ENCODE results near the gene OAF. TPM values are rescaled to one million over a fixed set of nuclear protein-coding genes. Genes with fewer than 3 reads are reported as not detected.
A peak's percentile ranks its signal among the peaks of the same experiment; 100 is the strongest.

OAF gene
- total RNA-seq, 1 donor from 2014 or later = 67.5 TPM

GRCh38 chr11:120212926-120213325 is 2.1 kb downstream of the OAF start:
- DNase-seq (ENCODE audit: extremely low spot score, unreplicated experiment) = no peak
- H3K27ac Mint-ChIP-seq = peak overlapping the region; percentile 39
- H3K9me3 Mint-ChIP-seq = no peaks in the 10 kb centered on the region
- peaks cover 50% of the 10 kb centered on the region for H3K4me1 Mint-ChIP-seq (ENCODE audit: unreplicated experiment)
- TF ChIP-seq, protein P1, sequence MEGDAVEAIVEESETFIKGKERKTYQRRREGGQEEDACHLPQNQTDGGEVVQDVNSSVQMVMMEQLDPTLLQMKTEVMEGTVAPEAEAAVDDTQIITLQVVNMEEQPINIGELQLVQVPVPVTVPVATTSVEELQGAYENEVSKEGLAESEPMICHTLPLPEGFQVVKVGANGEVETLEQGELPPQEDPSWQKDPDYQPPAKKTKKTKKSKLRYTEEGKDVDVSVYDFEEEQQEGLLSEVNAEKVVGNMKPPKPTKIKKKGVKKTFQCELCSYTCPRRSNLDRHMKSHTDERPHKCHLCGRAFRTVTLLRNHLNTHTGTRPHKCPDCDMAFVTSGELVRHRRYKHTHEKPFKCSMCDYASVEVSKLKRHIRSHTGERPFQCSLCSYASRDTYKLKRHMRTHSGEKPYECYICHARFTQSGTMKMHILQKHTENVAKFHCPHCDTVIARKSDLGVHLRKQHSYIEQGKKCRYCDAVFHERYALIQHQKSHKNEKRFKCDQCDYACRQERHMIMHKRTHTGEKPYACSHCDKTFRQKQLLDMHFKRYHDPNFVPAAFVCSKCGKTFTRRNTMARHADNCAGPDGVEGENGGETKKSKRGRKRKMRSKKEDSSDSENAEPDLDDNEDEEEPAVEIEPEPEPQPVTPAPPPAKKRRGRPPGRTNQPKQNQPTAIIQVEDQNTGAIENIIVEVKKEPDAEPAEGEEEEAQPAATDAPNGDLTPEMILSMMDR (conservative IDR thresholded peaks at IDR 0.05) = no peak
- peaks cover 47% of the 10 kb centered on the region for H3K27me3 Mint-ChIP-seq
- peak overlapping the region; percentile 99 for H3K4me3 Mint-ChIP-seq
- no peaks in the 10 kb centered on the region for H3K36me3 Mint-ChIP-seq

GRCh38 chr11:120214581-120214980 is 3.7 kb downstream of the OAF start:
- Mint-ChIP-seq H3K9me3 (no peaks in the 10 kb centered on the region), H3K4me1 (ENCODE audit: unreplicated experiment) (peaks cover 44% of the 10 kb centered on the region), H3K36me3 (no peaks in the 10 kb centered on the region), H3K27me3 (peaks cover 33% of the 10 kb centered on the region), H3K27ac (no peak overlapping the region), H3K4me3 (peak overlapping the region; percentile 53)
- no peak for DNase-seq (ENCODE audit: extremely low spot score, unreplicated experiment)
- TF ChIP-seq, protein P1 (conservative IDR thresholded peaks at IDR 0.05) = no peak

DNA sequence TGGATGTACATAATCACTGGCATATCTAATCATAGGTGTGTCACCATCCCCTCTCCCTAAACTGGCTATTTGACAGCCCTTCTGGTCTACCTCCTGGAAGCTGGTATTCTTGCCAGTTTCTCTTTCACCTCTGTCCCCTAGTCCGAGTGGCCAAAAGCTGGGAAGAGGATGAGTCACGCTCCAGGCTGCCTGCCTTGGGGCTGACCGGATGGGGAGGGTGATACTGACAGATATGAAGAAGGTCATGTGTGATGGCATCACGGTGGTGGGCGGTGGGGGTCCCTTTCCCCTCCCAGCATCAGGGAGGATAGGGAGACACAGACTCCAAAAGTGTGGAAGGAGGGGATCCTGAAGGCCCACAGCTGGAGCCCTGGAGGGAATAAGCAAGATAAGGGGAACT is 4.8 kb downstream of the OAF start:
- no peak for DNase-seq (ENCODE audit: extremely low spot score, unreplicated experiment)
- no peaks in the 10 kb centered on the region for H3K9me3 Mint-ChIP-seq
- no peak overlapping the region for H3K4me3 Mint-ChIP-seq
- H3K27me3 Mint-ChIP-seq = peaks cover 25% of the 10 kb centered on the region
- peak overlapping the region; percentile 41 for H3K27ac Mint-ChIP-seq
- TF ChIP-seq, protein P1 (conservative IDR thresholded peaks at IDR 0.05) = no peak
- H3K36me3 Mint-ChIP-seq = peaks cover 4% of the 10 kb centered on the region
- H3K4me1 Mint-ChIP-seq (ENCODE audit: unreplicated experiment) = peaks cover 43% of the 10 kb centered on the region

DNA sequence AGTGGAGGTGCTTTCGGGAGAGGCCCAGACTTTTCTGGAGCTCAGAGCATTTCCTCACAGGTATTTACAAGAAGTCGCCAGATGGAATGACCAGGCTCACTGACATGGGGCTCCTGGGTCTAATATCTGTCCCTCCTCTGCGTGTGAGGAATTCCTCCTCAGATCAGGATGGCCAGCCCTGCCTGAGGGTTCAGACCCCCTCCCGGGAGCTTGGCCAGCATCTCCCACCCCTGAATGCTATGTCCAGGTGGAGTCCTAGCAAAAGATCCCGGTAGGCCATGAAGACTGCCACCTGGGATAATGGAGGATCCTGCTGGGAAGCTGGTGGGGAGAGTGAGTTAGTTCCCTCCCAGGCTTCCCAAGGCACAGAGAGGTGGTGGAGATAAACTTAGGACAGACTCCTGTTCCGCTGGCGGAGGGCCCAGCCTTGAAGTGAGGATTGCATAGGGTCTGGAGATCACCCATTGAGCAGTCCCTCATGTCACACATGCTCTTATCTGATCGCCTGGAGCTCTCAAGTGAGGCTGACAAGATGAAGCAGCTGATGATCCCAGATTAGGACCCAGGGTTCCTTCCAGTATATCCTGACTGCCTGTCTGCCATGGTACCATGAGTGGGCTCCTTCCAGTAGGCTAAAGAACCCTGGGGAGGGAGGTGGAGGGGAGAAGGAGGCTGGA is 5.7 kb downstream of the OAF start:
- peaks cover 52% of the 10 kb centered on the region for H3K4me1 Mint-ChIP-seq (ENCODE audit: unreplicated experiment)

DNA sequence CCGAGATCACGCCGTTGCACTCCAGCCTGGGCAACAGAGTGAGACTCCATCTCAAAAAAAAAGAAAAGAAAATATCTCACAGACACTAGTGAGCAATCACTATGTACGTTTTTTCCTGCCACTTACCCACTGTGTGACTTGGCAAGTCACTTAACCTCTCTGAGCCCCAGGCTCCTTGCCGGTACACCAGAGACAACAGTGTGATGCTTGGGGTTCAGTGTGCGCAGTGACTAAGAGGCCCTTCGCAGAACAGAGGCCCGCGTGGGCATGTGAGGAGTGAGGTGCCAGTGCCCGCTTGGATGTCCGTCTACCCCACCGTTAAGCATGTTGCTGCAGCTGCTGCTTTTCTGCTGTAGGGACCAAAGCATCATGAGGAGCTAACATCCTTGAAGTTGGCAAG is 6.7 kb downstream of the OAF start:
- Mint-ChIP-seq H3K27ac (no peak overlapping the region), H3K9me3 (no peaks in the 10 kb centered on the region), H3K27me3 (peaks cover 21% of the 10 kb centered on the region), H3K36me3 (peaks cover 4% of the 10 kb centered on the region), H3K4me1 (ENCODE audit: unreplicated experiment) (peaks cover 52% of the 10 kb centered on the region), H3K4me3 (no peak overlapping the region)
- no peak for DNase-seq (ENCODE audit: extremely low spot score, unreplicated experiment)
- TF ChIP-seq, protein P1 (conservative IDR thresholded peaks at IDR 0.05) = no peak

More for the DNA sequence above, 5.7 kb downstream of the OAF start:
- TF ChIP-seq, protein P1 (conservative IDR thresholded peaks at IDR 0.05) = no peak
- Mint-ChIP-seq H3K27ac (no peak overlapping the region), H3K36me3 (peaks cover 4% of the 10 kb centered on the region), H3K27me3 (peaks cover 24% of the 10 kb centered on the region), H3K4me3 (no peak overlapping the region), H3K9me3 (no peaks in the 10 kb centered on the region)
- DNase-seq (ENCODE audit: extremely low spot score, unreplicated experiment) = no peak
